Body of pancreas (tissue), 4 donors: ENCODE measurements around the gene FLAD1.

ENCODE experiments used
- POLR2A ChIP-seq, 3 donors: fragments of 450-650 bp; IDR thresholded peaks; one replicate each; pipeline ENCODE4 v1.6.1; 2016; ENCODE audit warnings: antibody characterized with exemption in 3 of 3, mild to moderate bottlenecking in 2 of 3
- TF ChIP-seq, protein P1 (sequence below), 7 experiments: fragments of 450-650 bp in 4 of 7; fragments of 200-600 bp in 3 of 7; sonication (generic) in 3 of 7; IDR thresholded peaks; one replicate each; pipeline ENCODE4 v1.5.1; 2016 to 2019; ENCODE audit warnings: antibody characterized with exemption in 7 of 7

DNA sequence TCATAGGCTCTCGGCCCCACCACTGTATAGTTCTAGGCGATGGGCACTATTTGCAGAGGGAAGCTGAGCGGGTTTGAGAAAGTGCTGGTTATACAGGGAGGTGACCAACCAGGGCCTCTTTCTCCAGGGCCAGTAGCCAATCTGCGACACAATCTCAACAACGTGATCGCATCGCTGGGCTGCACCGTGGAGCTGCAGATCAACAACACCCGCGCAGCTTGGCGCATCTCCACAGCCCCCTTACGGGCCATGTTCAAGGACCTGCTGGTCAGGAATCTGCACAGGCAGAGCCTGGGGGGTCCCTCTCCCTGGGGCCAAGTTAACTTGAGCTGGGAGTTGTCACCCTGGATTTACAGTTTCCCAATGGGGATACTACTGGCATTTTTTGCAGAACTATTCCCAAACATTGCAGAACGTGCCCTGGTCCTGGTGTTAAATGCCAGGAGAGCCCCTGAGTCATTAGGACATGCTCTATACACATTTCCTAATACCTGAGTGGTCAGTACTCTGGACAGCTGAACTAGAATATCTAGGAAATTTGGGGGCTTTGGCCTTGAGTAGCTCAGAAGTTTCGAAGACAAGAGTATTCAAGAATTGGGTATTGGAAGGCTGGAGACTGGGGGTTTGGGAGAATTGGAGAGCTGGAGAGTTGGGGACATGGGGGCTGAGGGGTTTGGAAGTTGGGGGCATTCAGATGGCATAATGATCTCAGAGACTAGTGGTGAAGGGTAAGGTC is 57.4 kb downstream of the FLAD1 start:
- TF ChIP-seq POLR2A (IDR thresholded peaks at IDR 0.05), result no peak
- TF ChIP-seq, protein P1, sequence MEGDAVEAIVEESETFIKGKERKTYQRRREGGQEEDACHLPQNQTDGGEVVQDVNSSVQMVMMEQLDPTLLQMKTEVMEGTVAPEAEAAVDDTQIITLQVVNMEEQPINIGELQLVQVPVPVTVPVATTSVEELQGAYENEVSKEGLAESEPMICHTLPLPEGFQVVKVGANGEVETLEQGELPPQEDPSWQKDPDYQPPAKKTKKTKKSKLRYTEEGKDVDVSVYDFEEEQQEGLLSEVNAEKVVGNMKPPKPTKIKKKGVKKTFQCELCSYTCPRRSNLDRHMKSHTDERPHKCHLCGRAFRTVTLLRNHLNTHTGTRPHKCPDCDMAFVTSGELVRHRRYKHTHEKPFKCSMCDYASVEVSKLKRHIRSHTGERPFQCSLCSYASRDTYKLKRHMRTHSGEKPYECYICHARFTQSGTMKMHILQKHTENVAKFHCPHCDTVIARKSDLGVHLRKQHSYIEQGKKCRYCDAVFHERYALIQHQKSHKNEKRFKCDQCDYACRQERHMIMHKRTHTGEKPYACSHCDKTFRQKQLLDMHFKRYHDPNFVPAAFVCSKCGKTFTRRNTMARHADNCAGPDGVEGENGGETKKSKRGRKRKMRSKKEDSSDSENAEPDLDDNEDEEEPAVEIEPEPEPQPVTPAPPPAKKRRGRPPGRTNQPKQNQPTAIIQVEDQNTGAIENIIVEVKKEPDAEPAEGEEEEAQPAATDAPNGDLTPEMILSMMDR (IDR thresholded peaks at IDR 0.05), result no peak
